Natural killer cell (primary cell): Measurements from ENCODE around the gene MYL5. TPM values are rescaled to one million over a fixed set of nuclear protein-coding genes. Genes with fewer than 3 reads are reported as not detected.

Source experiments
- ATAC-seq, 3 donors: fragments of 150-1000 bp in 2 of 3; fragments of 200-7000 bp in 1 of 3; cut with Tn5 transposase; 1 replicate in 1 of 3; 2 replicates in 2 of 3; pipeline ENCODE4 v1.10.0; 2021; ENCODE audit warnings: mild to moderate bottlenecking in 2 of 3, moderate library complexity in 2 of 3
- DNase-seq, 2 donors: peaks; one replicate each; pipeline versions ENCODE4 v3.0.0 to v3.0.0-alpha.2; 2013 to 2021; ENCODE audit warnings: mixed read lengths in 1 of 2
- H3K27ac ChIP-seq: one replicate; pipeline ENCODE4 v1.5.1; 2013; ENCODE audit warnings: mild to moderate bottlenecking, low read length
- H3K27me3 ChIP-seq: one replicate; pipeline ENCODE4 v1.6.1; 2013; ENCODE audit warnings: low read length; ENCODE audit not compliant: control insufficient read depth, insufficient read depth
- H3K36me3 ChIP-seq: one replicate; pipeline ENCODE4 v1.6.1; 2013; ENCODE audit warnings: low read length; ENCODE audit not compliant: control insufficient read depth, insufficient read depth
- H3K4me1 ChIP-seq: one replicate; pipeline ENCODE4 v1.6.1; 2013; ENCODE audit warnings: low read length; ENCODE audit not compliant: control insufficient read depth, insufficient read depth
- H3K4me3 ChIP-seq: one replicate; pipeline ENCODE4 v1.5.1; 2013; ENCODE audit warnings: low read length
- H3K9me3 ChIP-seq: one replicate; pipeline ENCODE4 v1.6.1; 2013; ENCODE audit warnings: low read length; ENCODE audit not compliant: control insufficient read depth, insufficient read depth
- H3K27ac Mint-ChIP-seq, 2 donors: one replicate each; pipeline ENCODE4 v1.8.0; 2022; ENCODE audit warnings: mild to moderate bottlenecking in 2 of 2, mixed read lengths in 2 of 2, moderate library complexity in 1 of 2
- H3K27me3 Mint-ChIP-seq, 2 donors: one replicate each; pipeline ENCODE4 v1.8.0; 2022; ENCODE audit warnings: low read depth in 2 of 2, mixed read lengths in 2 of 2
- H3K36me3 Mint-ChIP-seq: one replicate; pipeline ENCODE4 v1.8.0; 2022; ENCODE audit warnings: mixed read lengths
- H3K4me1 Mint-ChIP-seq, 2 donors: one replicate each; pipeline ENCODE4 v1.8.0; 2022; ENCODE audit warnings: mixed read lengths in 2 of 2
- H3K4me3 Mint-ChIP-seq: one replicate; pipeline ENCODE4 v1.8.0; 2022; ENCODE audit warnings: mild to moderate bottlenecking, moderate library complexity, mixed read lengths
- H3K9me3 Mint-ChIP-seq, 2 donors: one replicate each; pipeline ENCODE4 v1.8.0; 2022; ENCODE audit warnings: mixed read lengths in 2 of 2
- CTCF ChIP-seq: fragments of 200-600 bp; IDR thresholded peaks from one replicate; pipeline ENCODE4 v1.8.0; 2022; ENCODE audit warnings: antibody characterized with exemption
- WGBS: methylation state at CpG from one replicate; pipeline ENCODE4 v1.1.7; 2013; ENCODE audit warnings: missing lambda C conversion rate; ENCODE audit not compliant: insufficient coverage; 5-methylcytosine and 5-hydroxymethylcytosine counted together
- intact Hi-C: fragments of 100-400 bp; cut with micrococcal nuclease; formaldehyde crosslinking; loops from one replicate; pipeline ENCODE4 v1.14.2; 2022
- total RNA-seq, 4 donors: library from RNA; stranded (reverse); fragments of 120-200 nt in 1 of 4; gene quantifications; one replicate each; pipeline versions ENCODE4 v1.2.3 to v1.2.4, GENCODE V29; 2013 to 2022

Gene MYL5
- total RNA-seq, 3 donors from 2014 or later (not counting 1 experiment from before 2014, with no cell fraction given) = 23.4 to 39.5 (median 30.1) TPM

GRCh38 chr4:721261-722168 is 47.2 kb downstream of the MYL5 start:
- Histone ChIP-seq H3K27me3 (no peaks in the 10 kb centered on the region), H3K36me3 (no peaks in the 10 kb centered on the region), H3K4me1 (peaks cover 7% of the 10 kb centered on the region), H3K27ac (no peak overlapping the region), H3K9me3 (no peaks in the 10 kb centered on the region), H3K4me3 (no peak overlapping the region)
- ATAC-seq (peak in 2 of 3 donors; percentile 38 to 48), DNase-seq (no peak)
- 88% methylated on average over 31 of the region's 31 CpGs for WGBS
- TF ChIP-seq CTCF = no peak
- Mint-ChIP-seq H3K9me3 (no peaks in the 10 kb centered on the region), H3K4me1 (peaks cover 32 to 68% of the 10 kb centered on the region in 2 donors), H3K36me3 (no peaks in the 10 kb centered on the region), H3K27me3 (no peaks in the 10 kb centered on the region), H3K4me3 (peak overlapping the region; percentile 21), H3K27ac (peak overlapping the region in 1 of 2 donors; percentile 72)
- intact Hi-C loops = no loop called here

- Mint-ChIP-seq H3K9me3 (no peaks in the 10 kb centered on the region), H3K4me1 (peaks cover 39 to 70% of the 10 kb centered on the region in 2 donors), H3K36me3 (no peaks in the 10 kb centered on the region), H3K27ac (peak overlapping the region in 1 of 2 donors; percentile 72), H3K4me3 (no peak overlapping the region), H3K27me3 (no peaks in the 10 kb centered on the region)
- no peaks in the 10 kb centered on the region for H3K9me3 ChIP-seq
- intact Hi-C loops = no loop called here
- H3K36me3 ChIP-seq = no peaks in the 10 kb centered on the region
- H3K4me1 ChIP-seq = peaks cover 4% of the 10 kb centered on the region
- no peak overlapping the region for H3K4me3 ChIP-seq
- TF ChIP-seq CTCF = no peak
- ATAC-seq (no peak), DNase-seq (no peak)
- H3K27ac ChIP-seq = no peak overlapping the region
- WGBS = 97% methylated on average over 47 of the region's 47 CpGs
- no peaks in the 10 kb centered on the region for H3K27me3 ChIP-seq
Measured at GRCh38 chr4:722169-722725, 47.9 kb downstream of the MYL5 start.

GRCh38 chr4:722851-723360 is 48.6 kb downstream of the MYL5 start:
- H3K36me3 ChIP-seq = no peaks in the 10 kb centered on the region
- H3K27me3 ChIP-seq = no peaks in the 10 kb centered on the region
- no peaks in the 10 kb centered on the region for H3K9me3 ChIP-seq
- no peaks in the 10 kb centered on the region for H3K27me3 Mint-ChIP-seq
- H3K27ac ChIP-seq = no peak overlapping the region
- no peaks in the 10 kb centered on the region for H3K36me3 Mint-ChIP-seq
- H3K9me3 Mint-ChIP-seq = no peaks in the 10 kb centered on the region
- intact Hi-C loops = no loop called here
- no peak for DNase-seq
- ATAC-seq = no peak
- H3K4me3 ChIP-seq = no peak overlapping the region
- TF ChIP-seq CTCF = no peak
- no peak overlapping the region for H3K4me3 Mint-ChIP-seq
- WGBS = 98% methylated on average over 61 of the region's 61 CpGs
- H3K4me1 ChIP-seq = no peaks in the 10 kb centered on the region
- peaks cover 38 to 69% of the 10 kb centered on the region in 2 donors for H3K4me1 Mint-ChIP-seq
- peak overlapping the region in 1 of 2 donors; percentile 24 for H3K27ac Mint-ChIP-seq
